Coronary artery (tissue), 2 donors: ENCODE data around the gene SCEL.

ENCODE experiments used
- DNase-seq: peaks from one replicate; pipeline ENCODE4 v3.0.0-alpha.2; 2017; ENCODE audit warnings: low spot score
- H3K27ac ChIP-seq, 2 donors: fragments of 200-600 bp; sonication (generic); one replicate each; pipeline ENCODE4 v1.5.1; 2016 to 2019
- H3K4me3 ChIP-seq: fragments of 200-600 bp; sonication (generic); 2 replicates; pipeline ENCODE4 v1.5.1; 2016; ENCODE audit warnings: mild to moderate bottlenecking, moderate library complexity
- CTCF ChIP-seq: fragments of 200-600 bp; sonication (generic); IDR thresholded peaks from one replicate; pipeline ENCODE4 v1.5.1; 2019; ENCODE audit warnings: antibody characterized with exemption

SCEL gene

GRCh38 chr13:77574096-77574495 is 38.6 kb downstream of the SCEL start:
- Histone ChIP-seq H3K4me3 (no peak overlapping the region), H3K27ac (no peak overlapping the region)
- no peak for TF ChIP-seq CTCF
- no peak for DNase-seq

GRCh38 chr13:77579959-77580358 is 44.5 kb downstream of the SCEL start:
- TF ChIP-seq CTCF = no peak
- no peak for DNase-seq
- no peak overlapping the region for H3K27ac ChIP-seq
- no peak overlapping the region for H3K4me3 ChIP-seq

- Histone ChIP-seq H3K4me3 (no peak overlapping the region), H3K27ac (no peak overlapping the region)
- TF ChIP-seq CTCF = no peak
- DNase-seq = no peak
Observed at GRCh38 chr13:77580748-77581147, 45.2 kb downstream of the SCEL start.

GRCh38 chr13:77583581-77583980 is 48.1 kb downstream of the SCEL start:
- Histone ChIP-seq H3K4me3 (no peak overlapping the region), H3K27ac (no peak overlapping the region)
- TF ChIP-seq CTCF = no peak
- no peak for DNase-seq

- no peak overlapping the region for H3K27ac ChIP-seq
- no peak for DNase-seq
- H3K4me3 ChIP-seq = no peak overlapping the region
- no peak for TF ChIP-seq CTCF
Observed at GRCh38 chr13:77584106-77584505, 48.6 kb downstream of the SCEL start.

- no peak for TF ChIP-seq CTCF
- Histone ChIP-seq H3K4me3 (no peak overlapping the region), H3K27ac (no peak overlapping the region)
- no peak for DNase-seq
Observed at GRCh38 chr13:77595166-77595810, 59.8 kb downstream of the SCEL start.

- no peak for TF ChIP-seq CTCF
- no peak overlapping the region for H3K27ac ChIP-seq
- DNase-seq = no peak
- H3K4me3 ChIP-seq = no peak overlapping the region
Observed at GRCh38 chr13:77596777-77597176, 61.3 kb downstream of the SCEL start.
